Hematopoietic multipotent progenitor cell treated with erythropoietin and hydrocortisone succinate and interleukin-3 and kit ligand, for 15 days (in vitro differentiated cells): ENCODE data around the gene DESI1.

Source experiments
- DNase-seq: peaks from one replicate; pipeline ENCODE4 v3.0.0-alpha.2; 2015; ENCODE audit warnings: low spot score

DESI1 gene

DNA sequence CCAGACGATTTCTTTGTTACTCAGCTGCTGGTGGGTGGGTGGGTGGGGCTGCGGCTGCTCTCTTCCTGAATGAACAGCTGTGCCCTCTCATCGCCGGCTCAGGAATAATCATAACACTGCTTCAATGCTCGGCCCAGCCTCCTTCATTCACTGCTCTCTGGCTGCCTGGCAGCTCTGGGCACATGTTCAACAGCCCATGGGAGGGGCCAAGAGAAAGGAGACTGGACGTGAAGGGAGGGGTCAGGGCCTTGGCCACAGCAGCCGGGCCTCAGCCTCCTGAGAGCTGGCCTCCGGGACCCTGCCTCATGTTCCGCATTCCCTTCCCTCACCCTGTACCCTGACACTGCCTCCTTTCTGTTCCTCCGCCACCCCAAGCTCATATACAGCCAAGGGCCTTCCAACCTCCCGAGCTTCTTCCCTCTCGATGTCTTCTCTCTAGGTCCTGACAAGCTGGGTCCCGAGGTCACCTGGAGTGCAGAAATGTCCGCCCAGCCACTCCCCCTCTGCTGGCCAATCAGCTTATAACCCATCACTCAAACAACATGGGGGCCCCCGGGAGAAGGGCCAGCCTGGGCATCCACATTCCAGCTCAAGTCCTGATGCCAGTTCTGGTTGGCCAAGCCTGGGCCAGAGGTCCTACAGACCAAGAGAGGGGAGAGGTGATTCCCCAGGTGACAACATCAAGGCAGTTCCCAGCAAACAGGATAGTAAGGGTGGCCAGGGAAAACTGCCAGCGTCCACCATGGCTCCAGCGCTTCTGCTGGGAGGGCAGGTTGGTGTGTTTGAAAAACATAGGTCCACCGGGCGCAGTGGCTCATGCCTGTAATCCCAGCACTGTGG is 63.2 kb downstream of the DESI1 start:
- DNase-seq = no peak

DNA sequence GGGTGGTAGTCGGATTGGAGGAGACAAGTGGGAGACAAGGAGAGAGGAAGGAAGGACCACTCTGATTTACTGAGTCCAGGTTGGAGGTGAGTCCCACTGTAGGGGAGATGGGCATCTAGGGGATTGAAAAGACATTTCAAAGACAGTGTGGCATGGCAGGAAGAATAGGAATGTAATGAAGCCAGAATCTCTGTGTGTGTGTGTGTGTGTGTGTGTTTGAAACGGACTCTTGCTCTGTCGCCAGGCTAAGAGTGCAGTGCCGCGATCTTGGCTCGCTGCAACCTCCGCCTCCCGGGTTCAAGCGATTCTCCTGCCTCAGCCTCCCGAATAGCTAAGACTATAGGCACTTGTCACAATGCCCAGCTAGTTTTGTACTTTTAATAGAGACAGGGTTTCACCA is 64.3 kb downstream of the DESI1 start:
- DNase-seq = no peak

DNA sequence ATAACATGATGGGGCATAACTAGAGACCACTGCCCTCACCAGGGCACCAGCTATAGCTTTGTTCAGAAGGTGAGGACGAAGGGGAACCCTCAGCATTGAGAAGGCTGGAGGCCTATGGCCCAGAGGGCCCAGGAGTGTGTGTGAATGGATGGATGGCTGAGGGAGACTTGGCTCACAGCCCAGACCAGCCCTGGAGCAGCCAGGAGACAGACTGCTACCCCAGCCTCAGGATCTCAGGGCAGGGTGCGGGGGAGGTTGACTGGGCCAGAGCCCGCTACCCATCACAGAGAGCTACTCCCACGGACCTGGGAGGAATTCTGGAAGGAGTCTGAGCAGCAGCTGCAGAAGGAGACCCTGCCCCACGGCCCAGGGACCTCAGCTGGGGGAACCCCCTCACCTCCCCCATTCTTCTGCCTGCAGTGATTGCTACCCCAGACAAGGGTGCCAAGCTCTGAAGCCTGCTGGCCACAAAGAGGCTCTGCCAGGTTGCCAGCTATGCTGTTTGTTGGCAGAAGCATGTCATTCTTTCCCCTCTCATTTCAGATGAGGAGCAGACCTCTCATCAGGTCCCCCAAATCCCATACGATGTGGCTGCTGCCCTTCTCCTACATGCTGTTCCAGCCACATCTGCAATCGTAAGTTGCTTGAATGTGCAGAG is 65.4 kb downstream of the DESI1 start:
- no peak for DNase-seq

DNA sequence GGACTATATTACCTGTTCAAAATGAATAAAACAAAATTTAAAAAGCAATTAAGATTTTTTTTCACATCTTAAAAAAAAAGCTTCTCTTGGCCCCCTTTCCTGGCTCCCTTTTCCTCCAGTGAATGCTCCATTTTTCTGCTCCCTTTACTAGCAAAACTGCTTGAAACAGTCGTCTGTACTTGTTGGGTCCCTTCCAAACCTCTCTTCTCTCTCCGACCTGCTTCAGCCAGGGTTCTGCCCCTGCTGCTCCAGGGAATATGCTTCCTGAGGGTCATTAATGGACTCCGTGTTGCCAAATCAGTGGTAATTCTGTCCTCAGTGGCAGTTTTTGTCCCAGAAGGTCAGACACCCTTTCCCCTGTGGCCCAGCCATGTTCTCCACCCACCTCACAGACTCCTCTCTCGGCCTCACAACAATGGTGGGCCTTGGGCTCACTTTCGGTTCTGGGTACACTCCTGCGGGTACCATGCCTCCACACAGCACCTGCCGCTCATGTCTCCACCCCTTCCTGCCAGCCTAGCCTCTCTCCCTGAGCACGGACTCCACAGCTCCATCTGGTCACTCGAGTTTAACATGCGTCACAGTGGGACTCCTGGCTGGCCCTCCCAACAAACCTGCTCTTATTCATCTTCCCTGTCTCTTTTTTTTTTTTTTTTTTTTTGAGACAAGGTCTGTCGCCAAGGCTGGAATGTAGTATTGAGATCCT is 68.8 kb downstream of the DESI1 start:
- DNase-seq = no peak

DNA sequence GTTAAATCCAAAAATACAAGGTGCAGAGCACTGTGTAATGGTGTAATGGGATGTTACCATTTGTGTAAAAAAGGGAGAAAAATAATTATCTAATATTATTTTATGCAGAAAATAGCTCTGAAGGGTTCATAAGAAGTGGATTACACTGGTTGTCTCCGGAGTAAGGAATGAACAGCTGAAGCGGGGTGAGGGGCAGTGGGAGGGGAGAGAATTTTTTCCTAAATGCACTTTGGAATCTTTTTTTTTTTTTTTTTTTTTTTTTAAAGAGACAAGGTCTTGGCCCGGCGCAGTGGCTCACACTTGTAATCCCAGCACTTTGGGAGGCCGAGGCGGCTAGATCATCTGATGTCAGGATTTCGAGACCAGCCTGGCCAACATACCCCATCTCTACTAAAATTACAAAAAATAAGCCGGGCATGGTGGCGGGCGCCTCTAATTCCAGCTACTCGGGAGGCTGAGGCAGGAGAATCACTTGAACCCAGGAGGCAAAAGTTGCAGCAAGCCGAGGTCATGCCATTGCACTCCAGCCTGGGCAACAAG is 69.8 kb downstream of the DESI1 start:
- DNase-seq = no peak

DNA sequence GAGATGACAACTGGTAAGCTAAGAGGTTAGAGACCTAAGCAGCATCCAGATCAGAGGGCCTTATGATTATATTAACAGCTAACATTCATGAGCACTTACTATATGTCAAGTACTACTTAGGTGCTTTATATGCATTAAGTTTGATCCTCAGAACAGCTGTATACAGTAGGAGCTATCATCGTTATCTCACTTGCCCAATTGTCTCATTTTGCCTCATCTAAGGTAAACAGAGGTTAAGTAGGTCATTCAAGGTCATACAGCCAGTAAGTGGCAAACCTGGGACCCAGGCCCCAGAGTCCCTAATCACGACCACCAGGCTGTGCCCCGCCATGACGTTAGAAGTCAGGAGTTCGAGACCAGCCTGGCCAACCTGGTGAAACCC is 72.0 kb downstream of the DESI1 start:
- DNase-seq = no peak
